Skin epidermis (tissue), 12 donors: ENCODE results near the gene PRPF6.

Experiments
- H3K27ac ChIP-seq, 21 experiments: fragments of 200-600 bp; sonication (generic) in 11 of 21; one replicate each; pipeline ENCODE4 v1.5.0; 2020; ENCODE audit warnings: mild to moderate bottlenecking in 3 of 21, inconsistent platforms in 2 of 21, moderate library complexity in 2 of 21
- H3K4me3 ChIP-seq, 7 experiments: fragments of 200-600 bp; sonication (generic) in 2 of 7; one replicate each; pipeline ENCODE4 v1.5.0; 2020; ENCODE audit warnings: inconsistent platforms in 2 of 7, mild to moderate bottlenecking in 2 of 7, moderate library complexity in 1 of 7

The PRPF6 gene

GRCh38 chr20:64065062-64065973 lies 84.4 kb downstream of the PRPF6 start:
- H3K27ac ChIP-seq = peak overlapping the region in 2 of 21 experiments; percentile 50 to 60
- H3K4me3 ChIP-seq = no peak overlapping the region

GRCh38 chr20:64065974-64066343 lies 85.0 kb downstream of the PRPF6 start:
- H3K27ac ChIP-seq = no peak overlapping the region
- no peak overlapping the region for H3K4me3 ChIP-seq

- Histone ChIP-seq H3K4me3 (no peak overlapping the region), H3K27ac (no peak overlapping the region)
Observed at GRCh38 chr20:64067005-64067632, 86.2 kb downstream of the PRPF6 start.

GRCh38 chr20:64067733-64068307 lies 86.9 kb downstream of the PRPF6 start:
- Histone ChIP-seq H3K27ac (no peak overlapping the region), H3K4me3 (no peak overlapping the region)

- no peak overlapping the region for H3K4me3 ChIP-seq
- no peak overlapping the region for H3K27ac ChIP-seq
Observed at GRCh38 chr20:64068386-64069208, 87.7 kb downstream of the PRPF6 start.

GRCh38 chr20:64069209-64069613 lies 88.3 kb downstream of the PRPF6 start:
- H3K27ac ChIP-seq = no peak overlapping the region
- no peak overlapping the region for H3K4me3 ChIP-seq

- Histone ChIP-seq H3K4me3 (no peak overlapping the region), H3K27ac (no peak overlapping the region)
Observed at GRCh38 chr20:64069614-64070243, 88.8 kb downstream of the PRPF6 start.

GRCh38 chr20:64070244-64070993 lies 89.5 kb downstream of the PRPF6 start:
- Histone ChIP-seq H3K27ac (no peak overlapping the region), H3K4me3 (no peak overlapping the region)

- H3K4me3 ChIP-seq = no peak overlapping the region
- H3K27ac ChIP-seq = no peak overlapping the region
Observed at GRCh38 chr20:64071341-64072332, 90.7 kb downstream of the PRPF6 start.

- Histone ChIP-seq H3K4me3 (no peak overlapping the region), H3K27ac (no peak overlapping the region)
Observed at GRCh38 chr20:64072498-64073063, 91.6 kb downstream of the PRPF6 start.

GRCh38 chr20:64073476-64074183 lies 92.7 kb downstream of the PRPF6 start:
- no peak overlapping the region for H3K4me3 ChIP-seq
- H3K27ac ChIP-seq = no peak overlapping the region

- Histone ChIP-seq H3K4me3 (no peak overlapping the region), H3K27ac (no peak overlapping the region)
Observed at GRCh38 chr20:64074184-64074789, 93.4 kb downstream of the PRPF6 start.

- H3K27ac ChIP-seq = no peak overlapping the region
- H3K4me3 ChIP-seq = no peak overlapping the region
Observed at GRCh38 chr20:64074963-64075362, 94.0 kb downstream of the PRPF6 start.

- H3K27ac ChIP-seq = no peak overlapping the region
Observed at GRCh38 chr20:64075556-64075955, 94.6 kb downstream of the PRPF6 start.

GRCh38 chr20:64076061-64076997 lies 95.4 kb downstream of the PRPF6 start:
- peak overlapping the region in 5 of 7 experiments; percentile 62 to 83 (median 74) for H3K4me3 ChIP-seq
- H3K27ac ChIP-seq = peak overlapping the region in 19 of 21 experiments; percentile 0 to 94 (median 84)

More at GRCh38 chr20:64075556-64075955, 94.6 kb downstream of the PRPF6 start:
- no peak overlapping the region for H3K4me3 ChIP-seq
